Measurements from ENCODE around the gene EID3. TPM values are rescaled to one million over a fixed set of nuclear protein-coding genes. Genes with fewer than 3 reads are reported as not detected.

Gene EID3
- total and polyA plus RNA-seq, 2 of the 8 experiments (the other 6 are each of a cell fraction or from before 2014, with no cell fraction given), result 1.2 to 2.8 TPM

- no peak for FAIRE-seq
- H4K20me1 ChIP-seq (replicated peaks in 1 of 2; ENCODE audit: control insufficient read depth in 1 of 2, insufficient read depth in 2 of 2, low read length in 2 of 2), result peaks cover 0 to 2% of the 10 kb centered on the region in 2 experiments
- WGBS, 2 experiments (ENCODE audit: extremely low coverage in 1 of 2, insufficient coverage in 1 of 2, insufficient read length in 1 of 2, insufficient replicate concordance in 2 of 2, low coverage in 1 of 2, low lambda C conversion rate in 2 of 2, missing lambda C conversion rate in 1 of 2), result 95% methylated on average over 12 of the region's 12 CpGs; no CpG with 5 or more reads in 1 of the 2 experiments
- TF ChIP-seq SUZ12 (IDR thresholded peaks at IDR 0.05; ENCODE audit: low read length) (no peak), CBX5 (IDR thresholded peaks at IDR 0.05; ENCODE audit: low read depth, low read length) (no peak), CTBP2 (IDR thresholded peaks at IDR 0.05; ENCODE audit: borderline replicate concordance, insufficient read depth, insufficient read length, low read length) (no peak), MAFK (IDR thresholded peaks at IDR 0.05; ENCODE audit: low read depth, low read length) (no peak), HDAC2 (IDR thresholded peaks at IDR 0.05; ENCODE audit: borderline replicate concordance in 1 of 2, low read depth in 2 of 2, low read length in 2 of 2) (no peak), KDM5A (IDR thresholded peaks at IDR 0.05; ENCODE audit: low read length) (no peak), CTCF (IDR thresholded peaks at IDR 0.05; ENCODE audit: control extremely low read depth in 1 of 3, insufficient read depth in 1 of 3, low read depth in 1 of 3, low read length in 3 of 3) (no peak), GABPA (IDR thresholded peaks at IDR 0.05; ENCODE audit: borderline replicate concordance, insufficient read depth, low read length) (no peak), GTF2F1 (IDR thresholded peaks at IDR 0.05; ENCODE audit: borderline replicate concordance, low read depth, low read length) (no peak), POU5F1 (IDR thresholded peaks at IDR 0.05; ENCODE audit: low read depth, low read length) (no peak)
Measured at GRCh38 chr12:104342635-104343249, 39.2 kb downstream of the EID3 start.

More at GRCh38 chr12:104342635-104343249, 39.2 kb downstream of the EID3 start:
- Histone ChIP-seq H2BK20ac (ENCODE audit: low read length) (no peak overlapping the region), H3K9ac (replicated peaks in 1 of 4; ENCODE audit: extremely low read depth in 1 of 4, low read depth in 3 of 4, low read length in 3 of 4) (no peak overlapping the region), H3K9me3 (ENCODE audit: insufficient read depth in 2 of 2, low read depth in 1 of 2, low read length in 1 of 2) (no peaks in the 10 kb centered on the region), H4K91ac (replicated peaks; ENCODE audit: insufficient read length, low read length) (no peak overlapping the region), H3K36me3 (ENCODE audit: control insufficient read depth in 2 of 4, insufficient read depth in 4 of 4, low read length in 3 of 4) (peaks cover 9 to 55% (median 33%) of the 10 kb centered on the region in 4 experiments), H3K79me2 (ENCODE audit: control insufficient read depth in 1 of 2, insufficient read depth in 2 of 2, low read length in 2 of 2) (0 out of 4 replicates have a peak, but pooled peaks cover 0 to 3% of the 10 kb centered on the region in 2 experiments), H2BK5ac (ENCODE audit: low read depth, low read length) (no peak overlapping the region), H3K4me2 (ENCODE audit: insufficient read depth in 1 of 2, low read depth in 2 of 2, low read length in 2 of 2) (no peak overlapping the region), H3K27ac (ENCODE audit: low read depth, low read length) (no peak overlapping the region), H3K4me1 (replicated peaks in 1 of 4; ENCODE audit: control insufficient read depth in 3 of 4, insufficient read depth in 4 of 4, low read length in 3 of 4) (no peaks in the 10 kb centered on the region), H3K4ac (replicated peaks; ENCODE audit: insufficient read length, low read depth, low read length) (no peak overlapping the region), H3K18ac (ENCODE audit: extremely low read depth, low read length) (no peak overlapping the region), H2BK120ac (replicated peaks; ENCODE audit: low read depth, low read length) (no peak overlapping the region), H2BK12ac (ENCODE audit: low read depth, low read length) (no peak overlapping the region), H3K27me3 (replicated peaks in 1 of 4; ENCODE audit: control insufficient read depth in 3 of 4, extremely low read depth in 1 of 4, insufficient read depth in 3 of 4, low read length in 3 of 4) (no peaks in the 10 kb centered on the region), H3K23me2 (ENCODE audit: low read depth, low read length) (no peaks in the 10 kb centered on the region), H2AK5ac (ENCODE audit: low read depth, low read length) (no peak overlapping the region), H3K4me3 (ENCODE audit: extremely low read depth in 1 of 4, insufficient read depth in 2 of 4, low read depth in 3 of 4, low read length in 4 of 4) (no peak overlapping the region), H3K23ac (ENCODE audit: insufficient read length) (no peak overlapping the region), H4K8ac (ENCODE audit: extremely low read depth, insufficient read depth, low read length) (no peak overlapping the region), H3K14ac (ENCODE audit: insufficient read length) (no peak overlapping the region), H2BK15ac (ENCODE audit: low read length) (no peak overlapping the region), H4K5ac (ENCODE audit: insufficient read length, low read depth, low read length) (no peak overlapping the region), H3K56ac (replicated peaks; ENCODE audit: insufficient read length, low read depth, low read length) (no peak overlapping the region), H3K79me1 (ENCODE audit: low read depth, low read length) (no peaks in the 10 kb centered on the region), H2AFZ (ENCODE audit: low read length) (no peak overlapping the region)
- ChIA-PET CTCF (ENCODE audit: partially characterized antibody) (interaction anchor here (0.5 to 2.1 kb wide), 3 partner anchors 13 to 141 kb away, joined by 3 to 6 read pairs (median 5); no protein-coding TSS in a partner anchor), POLR2A (ENCODE audit: partially characterized antibody) (interaction anchor here (2.6 kb wide), 1 partner anchor 11 kb away, joined by 10 read pairs; no protein-coding TSS in a partner anchor)
- no peak for DNase-seq (ENCODE audit: low read depth in 1 of 2, low spot score in 2 of 2)
